Subcutaneous adipose tissue (tissue), 4 donors: ENCODE data around the gene CFHR2. TPM values are rescaled to one million over a fixed set of nuclear protein-coding genes. Genes with fewer than 3 reads are reported as not detected.

Source experiments
- CTCF ChIP-seq: fragments of 450-650 bp; IDR thresholded peaks from one replicate; pipeline ENCODE4 v1.5.1; 2016; ENCODE audit warnings: low read depth, mild to moderate bottlenecking, control low read depth, antibody characterized with exemption, moderate library complexity
- total RNA-seq, 4 donors: library from RNA; depleted of rRNA; stranded (reverse); fragments of >200 nt; gene quantifications; one replicate each; pipeline ENCODE4 v1.1.0, GENCODE V29; 2016

CFHR2 gene
- total RNA-seq, 4 donors from 2014 or later = not detected

GRCh38 chr1:196954778-196955177 is 11.2 kb downstream of the CFHR2 start:
- TF ChIP-seq CTCF = no peak

GRCh38 chr1:196955926-196956325 is 12.4 kb downstream of the CFHR2 start:
- no peak for TF ChIP-seq CTCF

GRCh38 chr1:196960854-196961253 is 17.3 kb downstream of the CFHR2 start:
- no peak for TF ChIP-seq CTCF

GRCh38 chr1:196970182-196970581 is 26.6 kb downstream of the CFHR2 start:
- TF ChIP-seq CTCF = no peak

GRCh38 chr1:196976278-196976677 is 32.7 kb downstream of the CFHR2 start:
- no peak for TF ChIP-seq CTCF

GRCh38 chr1:196977278-196977677 is 33.7 kb downstream of the CFHR2 start, which contains the start of gene CFHR5:
CFHR5 (plus strand) TSS chr1:196977556; CDS start chr1:196977665, 109 bp downstream.
- TF ChIP-seq CTCF = no peak

GRCh38 chr1:196980859-196981258 is 37.3 kb downstream of the CFHR2 start:
- TF ChIP-seq CTCF = no peak

GRCh38 chr1:196993916-196994315 is 50.4 kb downstream of the CFHR2 start:
- TF ChIP-seq CTCF = no peak
